Liver (tissue), 9 donors: ENCODE results near the gene UNC13A. TPM values are rescaled to one million over a fixed set of nuclear protein-coding genes. Genes with fewer than 3 reads are reported as not detected.

Experiments
- DNase-seq: peaks from one replicate; pipeline ENCODE4 v3.0.0-alpha.2; 2017; ENCODE audit warnings: low spot score
- H3K27ac ChIP-seq, 2 donors: one replicate each; pipeline ENCODE4 v1.7.0; 2013; ENCODE audit warnings: inconsistent platforms in 2 of 2, low read length in 2 of 2, control low read depth in 1 of 2, low read depth in 1 of 2, mild to moderate bottlenecking in 1 of 2
- H3K27me3 ChIP-seq, 4 donors: one replicate each; pipeline versions ENCODE4 v1.6.1 to v1.7.0; 2013; ENCODE audit warnings: low read length in 3 of 4, inconsistent platforms in 1 of 4, mild to moderate bottlenecking in 1 of 4, moderate library complexity in 1 of 4; ENCODE audit not compliant: control insufficient read depth in 4 of 4, insufficient read depth in 4 of 4
- H3K36me3 ChIP-seq, 4 donors: one replicate each; pipeline versions ENCODE4 v1.6.1 to v1.7.0; 2013; ENCODE audit warnings: low read length in 3 of 4, mild to moderate bottlenecking in 3 of 4, low read depth in 1 of 4, moderate library complexity in 1 of 4; ENCODE audit not compliant: control insufficient read depth in 4 of 4, insufficient read depth in 3 of 4
- H3K4me1 ChIP-seq, 4 donors: one replicate each; pipeline versions ENCODE4 v1.6.1 to v1.7.0; 2013; ENCODE audit warnings: low read length in 3 of 4, mild to moderate bottlenecking in 3 of 4, moderate library complexity in 1 of 4; ENCODE audit not compliant: control insufficient read depth in 4 of 4, insufficient read depth in 4 of 4
- H3K4me3 ChIP-seq, 3 donors: one replicate each; pipeline versions ENCODE4 v1.6.1 to v1.7.0; 2013; ENCODE audit warnings: low read length in 3 of 3, control low read depth in 1 of 3, low read depth in 1 of 3, mild to moderate bottlenecking in 1 of 3
- H3K9ac ChIP-seq, 2 donors: one replicate each; pipeline ENCODE4 v1.7.0; 2013; ENCODE audit warnings: low read length in 2 of 2, mild to moderate bottlenecking in 2 of 2, moderate library complexity in 2 of 2, control low read depth in 1 of 2, low read depth in 1 of 2
- H3K9me3 ChIP-seq, 4 donors: one replicate each; pipeline versions ENCODE4 v1.6.1 to v1.7.0; 2013; ENCODE audit warnings: low read length in 3 of 4; ENCODE audit not compliant: control insufficient read depth in 4 of 4
- ATF3 ChIP-seq: IDR thresholded peaks from 2 replicates; pipeline ENCODE4 v1.6.1; 2016; ENCODE audit warnings: antibody characterized with exemption
- CTCF ChIP-seq: fragments of 150-350 bp; IDR thresholded peaks from 2 replicates; pipeline ENCODE4 v1.5.1; 2017; ENCODE audit warnings: improper control_type of control experiment, low read depth, low read length; ENCODE audit not compliant: missing input control
- EGR1 ChIP-seq, 2 donors: IDR thresholded peaks; 2 replicates each; pipeline ENCODE4 v1.6.1; 2016 to 2018; ENCODE audit warnings: antibody characterized with exemption in 2 of 2, low read depth in 2 of 2
- FOXA1 ChIP-seq: IDR thresholded peaks from 2 replicates; pipeline ENCODE4 v1.6.1; 2016; ENCODE audit warnings: antibody characterized with exemption
- FOXA2 ChIP-seq: IDR thresholded peaks from 2 replicates; pipeline ENCODE4 v1.6.1; 2016; ENCODE audit warnings: antibody characterized with exemption
- HNF4A ChIP-seq, 2 donors: conservative IDR thresholded peaks; 2 replicates each; pipeline ENCODE4 v1.6.1; 2016; ENCODE audit warnings: antibody characterized with exemption in 2 of 2, mild to moderate bottlenecking in 2 of 2
- HNF4G ChIP-seq: IDR thresholded peaks from 2 replicates; pipeline ENCODE4 v1.6.1; 2016; ENCODE audit warnings: antibody characterized with exemption
- MAX ChIP-seq: IDR thresholded peaks from 2 replicates; pipeline ENCODE4 v1.6.1; 2016; ENCODE audit warnings: antibody characterized with exemption
- NR2F2 ChIP-seq: IDR thresholded peaks from 2 replicates; pipeline ENCODE4 v1.6.1; 2016; ENCODE audit warnings: antibody characterized with exemption
- RAD21 ChIP-seq, 2 donors: IDR thresholded peaks; 2 replicates each; pipeline ENCODE4 v1.6.1; 2016; ENCODE audit warnings: antibody characterized with exemption in 2 of 2, mild to moderate bottlenecking in 2 of 2
- REST ChIP-seq: IDR thresholded peaks from 2 replicates; pipeline ENCODE4 v1.6.1; 2016; ENCODE audit warnings: antibody characterized with exemption, mild to moderate bottlenecking
- RXRA ChIP-seq, 2 donors: IDR thresholded peaks; 2 replicates each; pipeline ENCODE4 v1.6.1; 2017 to 2018; ENCODE audit warnings: antibody characterized with exemption in 2 of 2, mild to moderate bottlenecking in 1 of 2
- SP1 ChIP-seq: IDR thresholded peaks from 2 replicates; pipeline ENCODE4 v1.6.1; 2018; ENCODE audit warnings: antibody characterized with exemption, mild to moderate bottlenecking
- TAF1 ChIP-seq: conservative IDR thresholded peaks from 2 replicates; pipeline ENCODE4 v1.6.1; 2016; ENCODE audit warnings: antibody characterized with exemption, mild to moderate bottlenecking
- YY1 ChIP-seq: IDR thresholded peaks from 2 replicates; pipeline ENCODE4 v1.6.1; 2016; ENCODE audit warnings: antibody characterized with exemption, mild to moderate bottlenecking
- WGBS: extraction: QIAGEN DNeasy Blood & Tissue Kit; methylation state at CpG from one replicate; pipeline ENCODE4 v1.1.7; 2013; 5-methylcytosine and 5-hydroxymethylcytosine counted together
- polyA plus RNA-seq, 2 donors: library from polyadenylated mRNA; stranded (reverse) in 1 of 2; unstranded in 1 of 2; fragments of 200-250 nt in 1 of 2; fragments of >200 nt in 1 of 2; fragmentation: Nextera tagmentation in 1 of 2; extraction: Ambion mirVana in 1 of 2; gene quantifications; one replicate each; pipeline versions ENCODE4 v1.2.1 to v1.2.3, GENCODE V29; 2013 to 2015
- total RNA-seq, 2 donors: library from RNA; depleted of rRNA; stranded (reverse); fragments of >200 nt; gene quantifications; one replicate each; pipeline ENCODE4 v1.2.3, GENCODE V29; 2014
- donor health status: healthy.
- donor health status: healthy.
- donor health status: healthy.
- donor health status: healthy.
- donor health status: healthy.

The UNC13A gene
- total and polyA plus RNA-seq, 4 donors: under 0.01 to 0.01 TPM; not detected in 2

- Histone ChIP-seq H3K4me1 (no peaks in the 10 kb centered on the region), H3K27me3 (no peaks in the 10 kb centered on the region), H3K9ac (no peak overlapping the region), H3K9me3 (peaks cover 0 to 10% (median 0%) of the 10 kb centered on the region in 4 donors), H3K4me3 (no peak overlapping the region), H3K36me3 (no peaks in the 10 kb centered on the region), H3K27ac (no peak overlapping the region)
- WGBS: 73% methylated on average over 8 of the region's 8 CpGs
- DNase-seq: no peak
- TF ChIP-seq RAD21 (IDR thresholded peaks at IDR 0.05) (no peak), MAX (no peak), EGR1 (IDR thresholded peaks at IDR 0.05; ENCODE audit: low read depth in 2 of 2) (no peak), FOXA2 (no peak), ATF3 (no peak), REST (no peak), HNF4A (conservative IDR thresholded peaks at IDR 0.05) (no peak), RXRA (IDR thresholded peaks at IDR 0.05) (no peak), YY1 (no peak)
These were observed 31.2 kb downstream of the UNC13A start for GRCh38 chr19:17656970-17657369.

- peaks cover 0 to 10% (median 0%) of the 10 kb centered on the region in 4 donors for H3K9me3 ChIP-seq
- DNase-seq: no peak
- 79% methylated on average over 25 of the region's 25 CpGs for WGBS
These were observed 32.2 kb downstream of the UNC13A start for GRCh38 chr19:17655751-17656472.

More at GRCh38 chr19:17655751-17656472, 32.2 kb downstream of the UNC13A start:
- H3K27ac ChIP-seq: no peak overlapping the region
- no peak overlapping the region for H3K9ac ChIP-seq
- no peaks in the 10 kb centered on the region for H3K36me3 ChIP-seq
- no peak overlapping the region for H3K4me3 ChIP-seq
- H3K27me3 ChIP-seq: no peaks in the 10 kb centered on the region
- H3K4me1 ChIP-seq: no peaks in the 10 kb centered on the region
- TF ChIP-seq FOXA1 (no peak), REST (no peak), HNF4G (no peak), NR2F2 (no peak), RXRA (IDR thresholded peaks at IDR 0.05) (no peak), ATF3 (no peak), HNF4A (conservative IDR thresholded peaks at IDR 0.05) (no peak), TAF1 (no peak), SP1 (no peak), CTCF (no peak)
